ENCODE data around the gene STOML2.
"Not testable (repeated sequence)": the region's sequence is repeated elsewhere in the genome, so short reads cannot be mapped to it uniquely, and the experiment has no call there.

The STOML2 gene

GRCh38 chr9:35102769-35103659, at the start of gene STOML2:
TSS of gene STOML2 (minus strand) at chr9:35103131. CDS start at chr9:35103094, 37 bp downstream.
- DNase-seq (ENCODE audit: low spot score) = peak; percentile 97

- DNase-seq (ENCODE audit: low spot score) = not testable (repeated sequence)
Measured at GRCh38 chr9:35147941-35148563, 45.1 kb upstream of the STOML2 start.

GRCh38 chr9:35142037-35142436, 39.1 kb upstream of the STOML2 start:
- no peak for DNase-seq (ENCODE audit: low spot score)

GRCh38 chr9:35140093-35140492, 37.2 kb upstream of the STOML2 start:
- no peak for DNase-seq (ENCODE audit: low spot score)

GRCh38 chr9:35136866-35137265, 33.9 kb upstream of the STOML2 start:
- no peak for DNase-seq (ENCODE audit: low spot score)

GRCh38 chr9:35135988-35136387, 33.1 kb upstream of the STOML2 start:
- DNase-seq (ENCODE audit: low spot score) = no peak

GRCh38 chr9:35134920-35135319, 32.0 kb upstream of the STOML2 start:
- DNase-seq (ENCODE audit: low spot score) = no peak

- DNase-seq (ENCODE audit: low spot score) = peak; percentile 93
Measured at GRCh38 chr9:35116898-35117551, 14.1 kb upstream of the STOML2 start.

GRCh38 chr9:35116539-35116897, 13.6 kb upstream of the STOML2 start:
- DNase-seq (ENCODE audit: low spot score) = no peak

GRCh38 chr9:35115680-35116538, 13.0 kb upstream of the STOML2 start, which contains the start of gene ATOSB:
TSS of gene ATOSB (minus strand) at chr9:35115862. CDS start at chr9:35108274, 7,588 bp downstream.
- DNase-seq (ENCODE audit: low spot score) = peak; percentile 92

GRCh38 chr9:35114840-35115628, 12.1 kb upstream of the STOML2 start:
- DNase-seq (ENCODE audit: low spot score) = peak; percentile 46

- DNase-seq (ENCODE audit: low spot score) = peak; percentile 69
Measured at GRCh38 chr9:35114113-35114839, 11.3 kb upstream of the STOML2 start.

- no peak for DNase-seq (ENCODE audit: low spot score)
Measured at GRCh38 chr9:35112257-35113020, 9.5 kb upstream of the STOML2 start.

- DNase-seq (ENCODE audit: low spot score) = peak; percentile 98
Measured at GRCh38 chr9:35111001-35111933, 8.3 kb upstream of the STOML2 start.

GRCh38 chr9:35110327-35110761, 7.4 kb upstream of the STOML2 start:
- DNase-seq (ENCODE audit: low spot score) = peak; percentile 37

GRCh38 chr9:35108946-35109575, 6.1 kb upstream of the STOML2 start:
- no peak for DNase-seq (ENCODE audit: low spot score)

- DNase-seq (ENCODE audit: low spot score) = no peak
Measured at GRCh38 chr9:35108461-35108860, 5.5 kb upstream of the STOML2 start.

All from SW480 (cell line).